ENCODE results near the gene JARID2. TPM values are rescaled to one million over a fixed set of nuclear protein-coding genes. Genes with fewer than 3 reads are reported as not detected.

The JARID2 gene
- total RNA-seq, 1 experiment from 2014 or later = 6.0 TPM

DNA sequence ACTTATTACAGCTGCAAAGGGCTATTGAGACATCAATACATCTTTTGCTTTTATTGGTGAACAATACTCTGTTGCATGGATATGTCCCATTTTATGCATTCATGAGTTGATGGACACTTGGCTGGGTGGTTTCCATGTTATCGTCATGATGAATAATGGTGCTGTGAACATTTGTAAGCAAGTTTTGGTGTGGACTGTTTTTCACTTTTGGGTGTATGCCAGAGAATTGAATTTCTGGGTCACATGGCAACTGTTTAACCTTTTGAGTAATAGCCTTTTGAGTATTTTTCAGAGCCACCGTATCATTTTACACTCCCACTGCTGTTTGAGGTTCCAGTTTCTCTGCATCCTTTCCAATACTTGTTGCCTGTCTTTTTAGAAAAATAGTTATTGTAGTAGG lies 107.0 kb downstream of the JARID2 start:
- no peak overlapping the region for H3K27ac ChIP-seq (ENCODE audit: low read length)
- no peak for ATAC-seq
- CTCF ChIA-PET = no interaction called here
- H3K4me1 ChIP-seq (ENCODE audit: control insufficient read depth, insufficient read depth, low read length) = no peaks in the 10 kb centered on the region
- no peaks in the 10 kb centered on the region for H3K36me3 ChIP-seq (ENCODE audit: control insufficient read depth, insufficient read depth, low read length)
- DNase-seq (ENCODE audit: low read depth, low spot score) = no peak
- in situ Hi-C loops (cut with HindIII; ENCODE audit: low pct_unique_long_range_greater_than_20kb, low sequenced_read_pairs) (no loop called here), intact Hi-C loops (cut with micrococcal nuclease; ENCODE audit: unreplicated experiment) (no loop called here)
- H3K27me3 ChIP-seq (ENCODE audit: control insufficient read depth, insufficient read depth, low read length) = no peaks in the 10 kb centered on the region
- no peak overlapping the region for H3K4me3 ChIP-seq (ENCODE audit: low read depth in 2 of 2, low read length in 2 of 2)
- no TSS peak for BruUV-seq (replicated peaks)
- TF ChIP-seq SIN3A (IDR thresholded peaks at IDR 0.05; ENCODE audit: borderline replicate concordance, insufficient read depth, low read depth, low read length) = no peak
- H3K9me3 ChIP-seq (ENCODE audit: control insufficient read depth, insufficient read depth, low read depth, low read length) = no peaks in the 10 kb centered on the region
- POLR2A ChIA-PET = interaction anchor here (0.6 kb wide), 1 partner anchor 413 kb away, joined by 3 read pairs; no protein-coding TSS in a partner anchor

DNA sequence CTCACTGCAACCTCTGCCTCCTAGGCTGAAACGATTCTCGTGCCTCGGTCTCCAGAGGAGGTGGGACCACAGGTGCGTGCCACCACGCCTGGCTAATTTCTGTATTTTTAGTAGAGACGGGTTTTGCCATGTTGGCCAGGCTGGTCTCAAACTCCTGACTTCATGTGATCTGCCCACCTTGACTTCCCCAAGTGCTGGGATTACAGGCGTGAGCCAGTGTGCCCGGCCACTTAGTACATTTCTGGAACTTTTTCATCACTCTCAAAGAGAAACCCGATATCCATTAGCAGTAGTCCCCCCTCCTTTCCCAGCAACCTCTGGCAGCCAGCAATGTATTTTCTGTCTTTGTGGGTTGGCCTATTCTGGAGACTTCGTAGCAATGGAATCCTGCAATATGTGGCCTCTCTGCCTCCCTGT lies 109.8 kb downstream of the JARID2 start:
- in situ Hi-C loops (cut with HindIII; ENCODE audit: low pct_unique_long_range_greater_than_20kb, low sequenced_read_pairs) = no loop called here
- H3K4me3 ChIP-seq (ENCODE audit: low read depth in 2 of 2, low read length in 2 of 2) = no peak overlapping the region
- no peak for ATAC-seq
- DNase-seq (ENCODE audit: low read depth, low spot score) = no peak
- BruUV-seq (replicated peaks) = no TSS peak
- no peak for TF ChIP-seq TCF7L2 (IDR thresholded peaks at IDR 0.05; ENCODE audit: low read depth, low read length)
- no peak for TF ChIP-seq POLR2AphosphoS5 (IDR thresholded peaks at IDR 0.05; ENCODE audit: low read depth, low read length)
- TF ChIP-seq SIN3A (IDR thresholded peaks at IDR 0.05; ENCODE audit: borderline replicate concordance, insufficient read depth, low read depth, low read length) = no peak
- TF ChIP-seq, protein P1, sequence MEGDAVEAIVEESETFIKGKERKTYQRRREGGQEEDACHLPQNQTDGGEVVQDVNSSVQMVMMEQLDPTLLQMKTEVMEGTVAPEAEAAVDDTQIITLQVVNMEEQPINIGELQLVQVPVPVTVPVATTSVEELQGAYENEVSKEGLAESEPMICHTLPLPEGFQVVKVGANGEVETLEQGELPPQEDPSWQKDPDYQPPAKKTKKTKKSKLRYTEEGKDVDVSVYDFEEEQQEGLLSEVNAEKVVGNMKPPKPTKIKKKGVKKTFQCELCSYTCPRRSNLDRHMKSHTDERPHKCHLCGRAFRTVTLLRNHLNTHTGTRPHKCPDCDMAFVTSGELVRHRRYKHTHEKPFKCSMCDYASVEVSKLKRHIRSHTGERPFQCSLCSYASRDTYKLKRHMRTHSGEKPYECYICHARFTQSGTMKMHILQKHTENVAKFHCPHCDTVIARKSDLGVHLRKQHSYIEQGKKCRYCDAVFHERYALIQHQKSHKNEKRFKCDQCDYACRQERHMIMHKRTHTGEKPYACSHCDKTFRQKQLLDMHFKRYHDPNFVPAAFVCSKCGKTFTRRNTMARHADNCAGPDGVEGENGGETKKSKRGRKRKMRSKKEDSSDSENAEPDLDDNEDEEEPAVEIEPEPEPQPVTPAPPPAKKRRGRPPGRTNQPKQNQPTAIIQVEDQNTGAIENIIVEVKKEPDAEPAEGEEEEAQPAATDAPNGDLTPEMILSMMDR (IDR thresholded peaks at IDR 0.05) = no peak
- TF ChIP-seq, protein P2, sequence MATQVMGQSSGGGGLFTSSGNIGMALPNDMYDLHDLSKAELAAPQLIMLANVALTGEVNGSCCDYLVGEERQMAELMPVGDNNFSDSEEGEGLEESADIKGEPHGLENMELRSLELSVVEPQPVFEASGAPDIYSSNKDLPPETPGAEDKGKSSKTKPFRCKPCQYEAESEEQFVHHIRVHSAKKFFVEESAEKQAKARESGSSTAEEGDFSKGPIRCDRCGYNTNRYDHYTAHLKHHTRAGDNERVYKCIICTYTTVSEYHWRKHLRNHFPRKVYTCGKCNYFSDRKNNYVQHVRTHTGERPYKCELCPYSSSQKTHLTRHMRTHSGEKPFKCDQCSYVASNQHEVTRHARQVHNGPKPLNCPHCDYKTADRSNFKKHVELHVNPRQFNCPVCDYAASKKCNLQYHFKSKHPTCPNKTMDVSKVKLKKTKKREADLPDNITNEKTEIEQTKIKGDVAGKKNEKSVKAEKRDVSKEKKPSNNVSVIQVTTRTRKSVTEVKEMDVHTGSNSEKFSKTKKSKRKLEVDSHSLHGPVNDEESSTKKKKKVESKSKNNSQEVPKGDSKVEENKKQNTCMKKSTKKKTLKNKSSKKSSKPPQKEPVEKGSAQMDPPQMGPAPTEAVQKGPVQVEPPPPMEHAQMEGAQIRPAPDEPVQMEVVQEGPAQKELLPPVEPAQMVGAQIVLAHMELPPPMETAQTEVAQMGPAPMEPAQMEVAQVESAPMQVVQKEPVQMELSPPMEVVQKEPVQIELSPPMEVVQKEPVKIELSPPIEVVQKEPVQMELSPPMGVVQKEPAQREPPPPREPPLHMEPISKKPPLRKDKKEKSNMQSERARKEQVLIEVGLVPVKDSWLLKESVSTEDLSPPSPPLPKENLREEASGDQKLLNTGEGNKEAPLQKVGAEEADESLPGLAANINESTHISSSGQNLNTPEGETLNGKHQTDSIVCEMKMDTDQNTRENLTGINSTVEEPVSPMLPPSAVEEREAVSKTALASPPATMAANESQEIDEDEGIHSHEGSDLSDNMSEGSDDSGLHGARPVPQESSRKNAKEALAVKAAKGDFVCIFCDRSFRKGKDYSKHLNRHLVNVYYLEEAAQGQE (IDR thresholded peaks at IDR 0.05; ENCODE audit: insufficient read depth in 1 of 2, low read depth in 2 of 2, low read length in 1 of 2) = no peak
- no peaks in the 10 kb centered on the region for H3K9me3 ChIP-seq (ENCODE audit: control insufficient read depth, insufficient read depth, low read depth, low read length)
- H3K27me3 ChIP-seq (ENCODE audit: control insufficient read depth, insufficient read depth, low read length) = no peaks in the 10 kb centered on the region
- intact Hi-C loops (cut with micrococcal nuclease; ENCODE audit: unreplicated experiment) = no loop called here
- H3K36me3 ChIP-seq (ENCODE audit: control insufficient read depth, insufficient read depth, low read length) = no peaks in the 10 kb centered on the region
- H3K4me1 ChIP-seq (ENCODE audit: control insufficient read depth, insufficient read depth, low read length) = no peaks in the 10 kb centered on the region
- no peak overlapping the region for H3K27ac ChIP-seq (ENCODE audit: low read length)
- CTCF ChIA-PET = no interaction called here
- POLR2A ChIA-PET = no interaction called here

DNA sequence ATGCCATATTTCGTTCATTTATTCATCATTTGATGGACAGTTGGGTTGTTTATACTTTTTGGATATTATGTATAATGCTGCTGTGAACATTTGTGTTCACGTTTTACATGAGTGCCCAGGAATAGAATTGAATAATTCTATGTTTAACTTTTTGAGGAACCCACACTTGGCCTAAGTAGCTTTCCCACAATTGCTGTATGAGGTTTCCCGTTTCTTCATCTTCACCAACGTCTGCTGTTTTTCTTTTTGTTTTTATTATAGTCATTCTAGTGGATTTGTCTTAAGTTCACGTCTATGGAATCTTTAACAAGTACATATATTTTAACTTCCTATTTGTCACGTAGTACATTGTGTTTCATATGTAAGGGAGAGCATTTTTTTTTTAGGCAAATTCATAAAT lies 110.3 kb downstream of the JARID2 start:
- CTCF ChIA-PET = no interaction called here
- ATAC-seq (no peak), DNase-seq (ENCODE audit: low read depth, low spot score) (no peak)
- Histone ChIP-seq H3K4me3 (ENCODE audit: low read depth in 2 of 2, low read length in 2 of 2) (no peak overlapping the region), H3K9me3 (ENCODE audit: control insufficient read depth, insufficient read depth, low read depth, low read length) (no peaks in the 10 kb centered on the region), H3K36me3 (ENCODE audit: control insufficient read depth, insufficient read depth, low read length) (no peaks in the 10 kb centered on the region), H3K27me3 (ENCODE audit: control insufficient read depth, insufficient read depth, low read length) (no peaks in the 10 kb centered on the region), H3K4me1 (ENCODE audit: control insufficient read depth, insufficient read depth, low read length) (no peaks in the 10 kb centered on the region), H3K27ac (ENCODE audit: low read length) (no peak overlapping the region)
- TF ChIP-seq, protein P2 (IDR thresholded peaks at IDR 0.05; ENCODE audit: insufficient read depth in 1 of 2, low read depth in 2 of 2, low read length in 1 of 2) = no peak
- TF ChIP-seq POLR2AphosphoS5 (IDR thresholded peaks at IDR 0.05; ENCODE audit: low read depth, low read length) (no peak), TCF7L2 (IDR thresholded peaks at IDR 0.05; ENCODE audit: low read depth, low read length) (no peak), SIN3A (IDR thresholded peaks at IDR 0.05; ENCODE audit: borderline replicate concordance, insufficient read depth, low read depth, low read length) (no peak)
- TF ChIP-seq, protein P1 (IDR thresholded peaks at IDR 0.05) = no peak
- in situ Hi-C loops (cut with HindIII; ENCODE audit: low pct_unique_long_range_greater_than_20kb, low sequenced_read_pairs) = no loop called here
- POLR2A ChIA-PET = no interaction called here
- intact Hi-C loops (cut with micrococcal nuclease; ENCODE audit: unreplicated experiment) = no loop called here
- no TSS peak for BruUV-seq (replicated peaks)
